A673 (cell line): ENCODE measurements around the gene CHMP3.
"Not testable (repeated sequence)": the region's sequence is repeated elsewhere in the genome, so short reads cannot be mapped to it uniquely, and the experiment has no call there.

Source experiments
- EZH2 ChIP-seq: fragments of 200-600 bp; sonication (generic); IDR thresholded peaks from 2 replicates; pipeline ENCODE4 v1.6.1; 2017; ENCODE audit warnings: borderline replicate concordance, low read depth, mild to moderate bottlenecking, mixed read lengths, antibody characterized with exemption, low read length; ENCODE audit not compliant: poor library complexity, severe bottlenecking
- TF ChIP-seq, protein P1 (sequence below): fragments of 300-800, 200-600 bp; sonication (generic); conservative IDR thresholded peaks from 2 replicates; pipeline ENCODE4 v1.5.1; 2017; ENCODE audit warnings: low read depth, mild to moderate bottlenecking, antibody characterized with exemption, low read length, moderate library complexity, mixed read lengths

DNA sequence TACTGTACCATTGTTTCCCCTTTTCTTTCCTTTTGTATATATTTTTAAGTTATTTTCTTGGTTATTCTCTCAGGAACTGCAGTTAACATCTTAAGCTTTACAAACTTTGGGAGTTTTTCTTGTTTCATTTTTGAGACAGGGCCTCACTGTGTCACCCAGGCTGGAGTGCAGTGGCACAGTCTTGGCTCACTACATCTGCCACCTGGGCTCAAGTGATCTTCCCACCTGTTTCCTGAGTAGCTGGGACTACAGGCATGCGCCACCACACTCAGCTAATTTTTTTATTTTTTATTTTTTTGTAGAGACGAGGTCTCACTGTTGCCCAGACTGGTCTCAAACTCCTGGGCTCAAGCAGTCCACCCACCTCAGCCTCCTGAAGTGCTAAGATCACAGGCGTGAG lies 66.9 kb downstream of the CHMP3 start:
- TF ChIP-seq, protein P1, sequence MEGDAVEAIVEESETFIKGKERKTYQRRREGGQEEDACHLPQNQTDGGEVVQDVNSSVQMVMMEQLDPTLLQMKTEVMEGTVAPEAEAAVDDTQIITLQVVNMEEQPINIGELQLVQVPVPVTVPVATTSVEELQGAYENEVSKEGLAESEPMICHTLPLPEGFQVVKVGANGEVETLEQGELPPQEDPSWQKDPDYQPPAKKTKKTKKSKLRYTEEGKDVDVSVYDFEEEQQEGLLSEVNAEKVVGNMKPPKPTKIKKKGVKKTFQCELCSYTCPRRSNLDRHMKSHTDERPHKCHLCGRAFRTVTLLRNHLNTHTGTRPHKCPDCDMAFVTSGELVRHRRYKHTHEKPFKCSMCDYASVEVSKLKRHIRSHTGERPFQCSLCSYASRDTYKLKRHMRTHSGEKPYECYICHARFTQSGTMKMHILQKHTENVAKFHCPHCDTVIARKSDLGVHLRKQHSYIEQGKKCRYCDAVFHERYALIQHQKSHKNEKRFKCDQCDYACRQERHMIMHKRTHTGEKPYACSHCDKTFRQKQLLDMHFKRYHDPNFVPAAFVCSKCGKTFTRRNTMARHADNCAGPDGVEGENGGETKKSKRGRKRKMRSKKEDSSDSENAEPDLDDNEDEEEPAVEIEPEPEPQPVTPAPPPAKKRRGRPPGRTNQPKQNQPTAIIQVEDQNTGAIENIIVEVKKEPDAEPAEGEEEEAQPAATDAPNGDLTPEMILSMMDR: not testable (repeated sequence)
- TF ChIP-seq EZH2: not testable (repeated sequence)
